Right lobe of liver (tissue), 6 donors: Measurements from ENCODE around the gene TNS4. TPM values are rescaled to one million over a fixed set of nuclear protein-coding genes. Genes with fewer than 3 reads are reported as not detected.

Experiments used
- ATAC-seq, 4 donors: fragments of 200-7000 bp; cut with Tn5 transposase; one replicate each; pipeline ENCODE4 v1.9.1; 2020; ENCODE audit warnings: mild to moderate bottlenecking in 4 of 4, moderate library complexity in 4 of 4
- DNase-seq, 3 donors: peaks; one replicate each; pipeline ENCODE4 v3.0.0-alpha.2; 2020
- H3K27ac ChIP-seq, 3 donors: fragments of 200-600 bp; one replicate each; pipeline ENCODE4 v1.8.0; 2022
- H3K27me3 ChIP-seq, 2 donors: fragments of 200-600 bp; one replicate each; pipeline ENCODE4 v1.8.0; 2022
- H3K36me3 ChIP-seq, 4 donors: fragments of 200-600 bp; sonication (generic) in 1 of 4; one replicate each; pipeline versions ENCODE4 v1.5.1 to v1.8.0; 2017 to 2022; ENCODE audit warnings: control low read depth in 1 of 4
- H3K4me1 ChIP-seq, 4 donors: fragments of 200-600 bp; sonication (generic) in 1 of 4; one replicate each; pipeline versions ENCODE4 v1.5.1 to v1.8.0; 2017 to 2022; ENCODE audit warnings: control low read depth in 1 of 4
- H3K4me3 ChIP-seq, 3 donors: fragments of 200-600 bp; one replicate each; pipeline ENCODE4 v1.8.0; 2022
- H3K9me3 ChIP-seq, 4 donors: fragments of 200-600 bp; sonication (generic) in 1 of 4; one replicate each; pipeline versions ENCODE4 v1.5.1 to v1.8.0; 2017 to 2022; ENCODE audit warnings: control low read depth in 1 of 4
- CTCF ChIP-seq, 4 donors: fragments of 200-600 bp in 3 of 4; fragments of 450-650 bp in 1 of 4; IDR thresholded peaks; one replicate each; pipeline versions ENCODE4 v1.5.1 to v1.8.0; 2016 to 2022; ENCODE audit warnings: antibody characterized with exemption in 4 of 4, mild to moderate bottlenecking in 2 of 4
- POLR2A ChIP-seq: fragments of 450-650 bp; IDR thresholded peaks from one replicate; pipeline ENCODE4 v1.6.1; 2017; ENCODE audit warnings: antibody characterized with exemption, mild to moderate bottlenecking
- WGBS: methylation state at CpG from one replicate; pipeline ENCODE4 v1.1.6; 2018; ENCODE audit warnings: low coverage, low lambda C conversion rate; ENCODE audit not compliant: insufficient coverage; ENCODE audit errors: missing lambda C conversion rate; 5-methylcytosine and 5-hydroxymethylcytosine counted together
- intact Hi-C, 2 donors: fragments of 100-400 bp; cut with DNase I; formaldehyde crosslinking; loops; one replicate each; pipeline versions ENCODE4 v1.11.2 to v1.14.1; 2022
- total RNA-seq, 6 experiments: library from RNA; depleted of rRNA in 2 of 6; stranded (reverse); fragments of >200 nt in 2 of 6; fragmentation: NEBNext Ultra II Directional in 3 of 6; extraction: Animal tissue kit (Norgen Biotek cat#: 25700) in 3 of 6; gene quantifications; one replicate each; pipeline versions ENCODE4 v1.1.0 to v1.2.4, GENCODE V29; 2016 to 2023
- donor health status: DM: no; HTN: yes; CAD: no.
- donor health status: DM: no; HTN: no; CAD: no.
- donor health status: DM: no; HTN: no; CAD: no.
- donor health status: DM: no; HTN: yes; CAD: no.
- donor health status: DM: no; HTN: yes; CAD: no.

The TNS4 gene
- total RNA-seq, 6 experiments from 2014 or later, result not detected

GRCh38 chr17:40490289-40490853 is 11.1 kb downstream of the TNS4 start:
- H3K27ac ChIP-seq, result no peak overlapping the region
- no peak overlapping the region for H3K4me3 ChIP-seq
- no peaks in the 10 kb centered on the region for H3K36me3 ChIP-seq
- H3K9me3 ChIP-seq, result no peaks in the 10 kb centered on the region
- no peaks in the 10 kb centered on the region for H3K4me1 ChIP-seq
- 0% methylated on average over 1 of the region's 5 CpGs for WGBS
- TF ChIP-seq POLR2A, result no peak
- TF ChIP-seq CTCF (IDR thresholded peaks at IDR 0.05), result no peak
- intact Hi-C loops, result no loop called here
- no peaks in the 10 kb centered on the region for H3K27me3 ChIP-seq
- ATAC-seq, result peak in 1 of 4 donors; percentile 18
- DNase-seq, result no peak

- WGBS, result no CpG with 5 or more reads among the region's 7 CpGs
- Histone ChIP-seq H3K36me3 (no peaks in the 10 kb centered on the region), H3K9me3 (no peaks in the 10 kb centered on the region), H3K27me3 (no peaks in the 10 kb centered on the region), H3K4me1 (no peaks in the 10 kb centered on the region), H3K27ac (no peak overlapping the region), H3K4me3 (no peak overlapping the region)
- ATAC-seq, result no peak
- DNase-seq, result no peak
- intact Hi-C loops, result loop anchor here in 1 of 2 donors (10.0 kb wide), 1 partner anchor 123 kb away; the partner anchor contains the start of gene GJD3
- TF ChIP-seq CTCF (IDR thresholded peaks at IDR 0.05) (no peak), POLR2A (no peak)
These were observed 13.9 kb downstream of the TNS4 start for GRCh38 chr17:40487371-40488020.

GRCh38 chr17:40486522-40487370 is 14.7 kb downstream of the TNS4 start:
- no peaks in the 10 kb centered on the region for H3K4me1 ChIP-seq
- TF ChIP-seq CTCF (IDR thresholded peaks at IDR 0.05) (no peak), POLR2A (no peak)
- no peaks in the 10 kb centered on the region for H3K36me3 ChIP-seq
- H3K9me3 ChIP-seq, result no peaks in the 10 kb centered on the region
- H3K27ac ChIP-seq, result no peak overlapping the region
- H3K4me3 ChIP-seq, result no peak overlapping the region
- DNase-seq (no peak), ATAC-seq (no peak)
- no peaks in the 10 kb centered on the region for H3K27me3 ChIP-seq
- intact Hi-C loops, result loop anchor here in 1 of 2 donors (10.0 kb wide), 1 partner anchor 122 kb away; the partner anchor contains the start of gene GJD3
- WGBS, result 67% methylated on average over 9 of the region's 12 CpGs

GRCh38 chr17:40485851-40486521 is 15.4 kb downstream of the TNS4 start:
- no peaks in the 10 kb centered on the region for H3K27me3 ChIP-seq
- ATAC-seq (peak in 1 of 4 donors; percentile 32), DNase-seq (no peak)
- 47% methylated on average over 17 of the region's 17 CpGs for WGBS
- no peaks in the 10 kb centered on the region for H3K36me3 ChIP-seq
- H3K4me3 ChIP-seq, result no peak overlapping the region
- TF ChIP-seq POLR2A (no peak), CTCF (IDR thresholded peaks at IDR 0.05) (no peak)
- intact Hi-C loops, result loop anchor here in 1 of 2 donors (10.0 kb wide), 1 partner anchor 121 kb away; the partner anchor contains the start of gene GJD3
- no peak overlapping the region for H3K27ac ChIP-seq
- no peaks in the 10 kb centered on the region for H3K9me3 ChIP-seq
- H3K4me1 ChIP-seq, result no peaks in the 10 kb centered on the region
